HepG2 (cell line): ENCODE results near the gene TCF3. TPM values are rescaled to one million over a fixed set of nuclear protein-coding genes. Genes with fewer than 3 reads are reported as not detected.

Experiments used
- ARID2 ChIP-seq: sonication (generic); formaldehyde crosslinking; IDR thresholded peaks from 2 replicates; pipeline ENCODE4 v1.8.1; 2022; ENCODE audit warnings: mild to moderate bottlenecking, missing genetic modification reagents, borderline replicate concordance
- CHD2 ChIP-seq: IDR thresholded peaks from 2 replicates; pipeline ENCODE4 v1.6.1; 2011; ENCODE audit warnings: low read depth, low read length, improper control_type of control experiment
- HOXD1 ChIP-seq: sonication (generic); formaldehyde crosslinking; IDR thresholded peaks from 2 replicates; pipeline ENCODE4 v1.5.0; 2020; ENCODE audit warnings: missing genetic modification reagents
- MED1 ChIP-seq: sonication (generic); formaldehyde crosslinking; IDR thresholded peaks from 2 replicates; pipeline ENCODE4 v1.4.0; 2020; ENCODE audit warnings: missing genetic modification reagents
- NCOA2 ChIP-seq: sonication (generic); formaldehyde crosslinking; IDR thresholded peaks from 2 replicates; pipeline ENCODE4 v1.8.0; 2022; ENCODE audit warnings: inconsistent platforms
- RBM39 ChIP-seq: fragments of 200-400 bp; formaldehyde crosslinking; IDR thresholded peaks from one replicate; pipeline ENCODE4 v1.6.1; 2018; ENCODE audit warnings: antibody characterized with exemption, mild to moderate bottlenecking, low read depth, low read length; ENCODE audit not compliant: poor library complexity, severe bottlenecking
- ZNF101 ChIP-seq: sonication (generic); formaldehyde crosslinking; IDR thresholded peaks from 2 replicates; pipeline ENCODE4 v1.4.0; 2020; ENCODE audit warnings: mild to moderate bottlenecking, low read depth, missing genetic modification reagents, borderline replicate concordance
- ZNF776 ChIP-seq: sonication (generic); formaldehyde crosslinking; IDR thresholded peaks from 2 replicates; pipeline ENCODE4 v1.4.0; 2020; ENCODE audit warnings: mild to moderate bottlenecking, missing genetic modification reagents
- ZSCAN21 ChIP-seq: sonication (generic); formaldehyde crosslinking; IDR thresholded peaks from 2 replicates; pipeline ENCODE4 v1.8.0; 2022; ENCODE audit warnings: mild to moderate bottlenecking, missing genetic modification reagents, moderate library complexity, borderline replicate concordance
- polyA plus RNA-seq, 8 experiments: library from polyadenylated mRNA; depleted of rRNA in 3 of 8; stranded (reverse) in 7 of 8; unstranded in 1 of 8; fragments of >200 nt; fragmentation: Illumina TruSeq in 4 of 8; extraction: Trizol in 4 of 8; gene quantifications; 2 replicates each; pipeline versions ENCODE4 v1.2.1 to v1.2.3, GENCODE V29; 2011 to 2016; ENCODE audit warnings: low read depth in 4 of 8, missing spikeins in 1 of 8, mixed read lengths in 1 of 8; ENCODE audit not compliant: insufficient read depth in 1 of 8
- total RNA-seq, 5 experiments: library from RNA; depleted of rRNA; stranded (reverse); fragments of >200 nt; fragmentation: Illumina TruSeq; extraction: Trizol; gene quantifications; 2 replicates each; pipeline ENCODE4 v1.2.3, GENCODE V29; 2016; ENCODE audit warnings: low read depth in 1 of 5
- TF ChIP-seq, protein P1 (sequence below): IDR thresholded peaks from 2 replicates; pipeline ENCODE4 v1.6.1; 2016; ENCODE audit warnings: control low read depth
- TF ChIP-seq, protein P2 (sequence below): sonication (generic); formaldehyde crosslinking; IDR thresholded peaks from 2 replicates; pipeline ENCODE4 v1.4.0; 2020; ENCODE audit warnings: mild to moderate bottlenecking, missing genetic modification reagents, borderline replicate concordance
- TF ChIP-seq, protein P3 (sequence below): sonication (generic); formaldehyde crosslinking; IDR thresholded peaks from 2 replicates; pipeline ENCODE4 v1.4.0; 2020; ENCODE audit warnings: low read depth, mild to moderate bottlenecking, missing genetic modification reagents
- TF ChIP-seq, protein P4 (sequence below): sonication (generic); formaldehyde crosslinking; IDR thresholded peaks from 2 replicates; pipeline ENCODE4 v1.5.1; 2020; ENCODE audit warnings: mild to moderate bottlenecking, missing genetic modification reagents, moderate library complexity
- TF ChIP-seq, protein P5 (sequence below): sonication (generic); formaldehyde crosslinking; IDR thresholded peaks from 2 replicates; pipeline ENCODE4 v1.5.0; 2020; ENCODE audit warnings: mild to moderate bottlenecking, missing genetic modification reagents

TCF3 gene
- total and polyA plus RNA-seq, 2 of the 13 experiments (the other 11 are each of a cell fraction or from before 2014, with no cell fraction given): 51.4 to 53.2 TPM

DNA sequence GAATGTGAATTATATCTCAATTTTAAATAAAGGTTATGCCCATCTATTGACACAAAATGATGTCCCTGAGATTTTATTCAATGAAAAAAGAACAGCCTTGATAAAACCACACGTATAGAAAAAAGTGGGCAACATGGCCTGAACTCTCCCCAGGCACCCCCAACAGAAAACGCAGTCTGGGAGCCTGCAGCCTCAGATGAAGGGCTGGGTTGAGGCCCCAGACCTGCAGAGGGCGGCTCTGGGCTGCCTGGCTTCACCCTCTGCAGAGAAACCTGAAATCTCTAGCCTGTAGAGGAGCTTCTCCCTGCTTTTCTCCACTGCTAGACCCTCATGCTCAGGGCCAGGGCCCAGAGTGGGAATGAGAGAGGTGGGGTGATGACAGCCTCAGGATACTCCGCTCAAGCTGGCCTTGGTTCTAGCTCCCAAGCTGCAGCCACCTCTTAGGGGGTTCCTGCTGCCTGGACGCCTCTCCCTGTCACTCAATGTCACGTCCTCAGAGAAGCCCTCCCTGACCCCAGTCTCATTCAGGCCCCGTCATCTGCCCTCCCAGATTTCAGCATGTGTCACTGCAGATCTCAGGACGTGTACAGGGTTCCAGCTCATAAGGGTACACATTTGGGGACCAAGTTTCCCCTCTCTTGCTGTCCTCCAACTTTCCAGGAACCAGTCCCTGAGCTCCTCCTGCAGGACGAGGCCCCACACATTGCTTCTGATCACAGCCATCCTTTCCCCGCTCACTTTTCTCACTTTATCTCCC is 61.6 kb downstream of the TCF3 start (continued):
- TF ChIP-seq, protein P1, sequence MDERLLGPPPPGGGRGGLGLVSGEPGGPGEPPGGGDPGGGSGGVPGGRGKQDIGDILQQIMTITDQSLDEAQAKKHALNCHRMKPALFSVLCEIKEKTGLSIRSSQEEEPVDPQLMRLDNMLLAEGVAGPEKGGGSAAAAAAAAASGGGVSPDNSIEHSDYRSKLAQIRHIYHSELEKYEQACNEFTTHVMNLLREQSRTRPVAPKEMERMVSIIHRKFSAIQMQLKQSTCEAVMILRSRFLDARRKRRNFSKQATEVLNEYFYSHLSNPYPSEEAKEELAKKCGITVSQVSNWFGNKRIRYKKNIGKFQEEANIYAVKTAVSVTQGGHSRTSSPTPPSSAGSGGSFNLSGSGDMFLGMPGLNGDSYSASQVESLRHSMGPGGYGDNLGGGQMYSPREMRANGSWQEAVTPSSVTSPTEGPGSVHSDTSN (CRISPR knock-in tag): 0 out of 2 replicates have a peak, but pooled peaks have one; percentile 43
- TF ChIP-seq, protein P2, sequence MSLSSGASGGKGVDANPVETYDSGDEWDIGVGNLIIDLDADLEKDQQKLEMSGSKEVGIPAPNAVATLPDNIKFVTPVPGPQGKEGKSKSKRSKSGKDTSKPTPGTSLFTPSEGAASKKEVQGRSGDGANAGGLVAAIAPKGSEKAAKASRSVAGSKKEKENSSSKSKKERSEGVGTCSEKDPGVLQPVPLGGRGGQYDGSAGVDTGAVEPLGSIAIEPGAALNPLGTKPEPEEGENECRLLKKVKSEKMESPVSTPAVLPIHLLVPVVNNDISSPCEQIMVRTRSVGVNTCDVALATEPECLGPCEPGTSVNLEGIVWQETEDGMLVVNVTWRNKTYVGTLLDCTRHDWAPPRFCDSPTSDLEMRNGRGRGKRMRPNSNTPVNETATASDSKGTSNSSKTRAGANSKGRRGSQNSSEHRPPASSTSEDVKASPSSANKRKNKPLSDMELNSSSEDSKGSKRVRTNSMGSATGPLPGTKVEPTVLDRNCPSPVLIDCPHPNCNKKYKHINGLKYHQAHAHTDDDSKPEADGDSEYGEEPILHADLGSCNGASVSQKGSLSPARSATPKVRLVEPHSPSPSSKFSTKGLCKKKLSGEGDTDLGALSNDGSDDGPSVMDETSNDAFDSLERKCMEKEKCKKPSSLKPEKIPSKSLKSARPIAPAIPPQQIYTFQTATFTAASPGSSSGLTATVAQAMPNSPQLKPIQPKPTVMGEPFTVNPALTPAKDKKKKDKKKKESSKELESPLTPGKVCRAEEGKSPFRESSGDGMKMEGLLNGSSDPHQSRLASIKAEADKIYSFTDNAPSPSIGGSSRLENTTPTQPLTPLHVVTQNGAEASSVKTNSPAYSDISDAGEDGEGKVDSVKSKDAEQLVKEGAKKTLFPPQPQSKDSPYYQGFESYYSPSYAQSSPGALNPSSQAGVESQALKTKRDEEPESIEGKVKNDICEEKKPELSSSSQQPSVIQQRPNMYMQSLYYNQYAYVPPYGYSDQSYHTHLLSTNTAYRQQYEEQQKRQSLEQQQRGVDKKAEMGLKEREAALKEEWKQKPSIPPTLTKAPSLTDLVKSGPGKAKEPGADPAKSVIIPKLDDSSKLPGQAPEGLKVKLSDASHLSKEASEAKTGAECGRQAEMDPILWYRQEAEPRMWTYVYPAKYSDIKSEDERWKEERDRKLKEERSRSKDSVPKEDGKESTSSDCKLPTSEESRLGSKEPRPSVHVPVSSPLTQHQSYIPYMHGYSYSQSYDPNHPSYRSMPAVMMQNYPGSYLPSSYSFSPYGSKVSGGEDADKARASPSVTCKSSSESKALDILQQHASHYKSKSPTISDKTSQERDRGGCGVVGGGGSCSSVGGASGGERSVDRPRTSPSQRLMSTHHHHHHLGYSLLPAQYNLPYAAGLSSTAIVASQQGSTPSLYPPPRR (CRISPR knock-in tag): no peak
- TF ChIP-seq NCOA2 (CRISPR knock-in tag) (no peak), ZNF101 (CRISPR knock-in tag) (no peak), HOXD1 (CRISPR knock-in tag) (no peak), ZSCAN21 (CRISPR knock-in tag) (0 out of 2 replicates have a peak, but pooled peaks have one; percentile 25), MED1 (0 out of 2 replicates have a peak, but pooled peaks have one; percentile 17), CHD2 (no peak), RBM39 (no peak), ZNF776 (CRISPR knock-in tag) (peak; percentile 68; the same call in 1 of the 2 replicates), ARID2 (CRISPR knock-in tag) (no peak)
- TF ChIP-seq, protein P3, sequence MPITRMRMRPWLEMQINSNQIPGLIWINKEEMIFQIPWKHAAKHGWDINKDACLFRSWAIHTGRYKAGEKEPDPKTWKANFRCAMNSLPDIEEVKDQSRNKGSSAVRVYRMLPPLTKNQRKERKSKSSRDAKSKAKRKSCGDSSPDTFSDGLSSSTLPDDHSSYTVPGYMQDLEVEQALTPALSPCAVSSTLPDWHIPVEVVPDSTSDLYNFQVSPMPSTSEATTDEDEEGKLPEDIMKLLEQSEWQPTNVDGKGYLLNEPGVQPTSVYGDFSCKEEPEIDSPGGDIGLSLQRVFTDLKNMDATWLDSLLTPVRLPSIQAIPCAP: no peak
- TF ChIP-seq, protein P4, sequence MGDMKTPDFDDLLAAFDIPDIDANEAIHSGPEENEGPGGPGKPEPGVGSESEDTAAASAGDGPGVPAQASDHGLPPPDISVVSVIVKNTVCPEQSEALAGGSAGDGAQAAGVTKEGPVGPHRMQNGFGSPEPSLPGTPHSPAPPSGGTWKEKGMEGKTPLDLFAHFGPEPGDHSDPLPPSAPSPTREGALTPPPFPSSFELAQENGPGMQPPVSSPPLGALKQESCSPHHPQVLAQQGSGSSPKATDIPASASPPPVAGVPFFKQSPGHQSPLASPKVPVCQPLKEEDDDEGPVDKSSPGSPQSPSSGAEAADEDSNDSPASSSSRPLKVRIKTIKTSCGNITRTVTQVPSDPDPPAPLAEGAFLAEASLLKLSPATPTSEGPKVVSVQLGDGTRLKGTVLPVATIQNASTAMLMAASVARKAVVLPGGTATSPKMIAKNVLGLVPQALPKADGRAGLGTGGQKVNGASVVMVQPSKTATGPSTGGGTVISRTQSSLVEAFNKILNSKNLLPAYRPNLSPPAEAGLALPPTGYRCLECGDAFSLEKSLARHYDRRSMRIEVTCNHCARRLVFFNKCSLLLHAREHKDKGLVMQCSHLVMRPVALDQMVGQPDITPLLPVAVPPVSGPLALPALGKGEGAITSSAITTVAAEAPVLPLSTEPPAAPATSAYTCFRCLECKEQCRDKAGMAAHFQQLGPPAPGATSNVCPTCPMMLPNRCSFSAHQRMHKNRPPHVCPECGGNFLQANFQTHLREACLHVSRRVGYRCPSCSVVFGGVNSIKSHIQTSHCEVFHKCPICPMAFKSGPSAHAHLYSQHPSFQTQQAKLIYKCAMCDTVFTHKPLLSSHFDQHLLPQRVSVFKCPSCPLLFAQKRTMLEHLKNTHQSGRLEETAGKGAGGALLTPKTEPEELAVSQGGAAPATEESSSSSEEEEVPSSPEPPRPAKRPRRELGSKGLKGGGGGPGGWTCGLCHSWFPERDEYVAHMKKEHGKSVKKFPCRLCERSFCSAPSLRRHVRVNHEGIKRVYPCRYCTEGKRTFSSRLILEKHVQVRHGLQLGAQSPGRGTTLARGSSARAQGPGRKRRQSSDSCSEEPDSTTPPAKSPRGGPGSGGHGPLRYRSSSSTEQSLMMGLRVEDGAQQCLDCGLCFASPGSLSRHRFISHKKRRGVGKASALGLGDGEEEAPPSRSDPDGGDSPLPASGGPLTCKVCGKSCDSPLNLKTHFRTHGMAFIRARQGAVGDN (CRISPR knock-in tag): peak; percentile 42; the same call in 1 of the 2 replicates
- TF ChIP-seq, protein P5, sequence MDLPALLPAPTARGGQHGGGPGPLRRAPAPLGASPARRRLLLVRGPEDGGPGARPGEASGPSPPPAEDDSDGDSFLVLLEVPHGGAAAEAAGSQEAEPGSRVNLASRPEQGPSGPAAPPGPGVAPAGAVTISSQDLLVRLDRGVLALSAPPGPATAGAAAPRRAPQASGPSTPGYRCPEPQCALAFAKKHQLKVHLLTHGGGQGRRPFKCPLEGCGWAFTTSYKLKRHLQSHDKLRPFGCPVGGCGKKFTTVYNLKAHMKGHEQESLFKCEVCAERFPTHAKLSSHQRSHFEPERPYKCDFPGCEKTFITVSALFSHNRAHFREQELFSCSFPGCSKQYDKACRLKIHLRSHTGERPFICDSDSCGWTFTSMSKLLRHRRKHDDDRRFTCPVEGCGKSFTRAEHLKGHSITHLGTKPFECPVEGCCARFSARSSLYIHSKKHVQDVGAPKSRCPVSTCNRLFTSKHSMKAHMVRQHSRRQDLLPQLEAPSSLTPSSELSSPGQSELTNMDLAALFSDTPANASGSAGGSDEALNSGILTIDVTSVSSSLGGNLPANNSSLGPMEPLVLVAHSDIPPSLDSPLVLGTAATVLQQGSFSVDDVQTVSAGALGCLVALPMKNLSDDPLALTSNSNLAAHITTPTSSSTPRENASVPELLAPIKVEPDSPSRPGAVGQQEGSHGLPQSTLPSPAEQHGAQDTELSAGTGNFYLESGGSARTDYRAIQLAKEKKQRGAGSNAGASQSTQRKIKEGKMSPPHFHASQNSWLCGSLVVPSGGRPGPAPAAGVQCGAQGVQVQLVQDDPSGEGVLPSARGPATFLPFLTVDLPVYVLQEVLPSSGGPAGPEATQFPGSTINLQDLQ (CRISPR knock-in tag): no peak
